ENCODE measurements around the gene ADK. TPM values are rescaled to one million over a fixed set of nuclear protein-coding genes. Genes with fewer than 3 reads are reported as not detected.
"Not testable (repeated sequence)": the region's sequence is repeated elsewhere in the genome, so short reads cannot be mapped to it uniquely, and the experiment has no call there.

ADK gene
- total RNA-seq, 1 donor from 2014 or later: 39.4 TPM

GRCh38 chr10:74525885-74526284 is 374.9 kb downstream of the ADK start:
- H3K4me3 ChIP-seq (ENCODE audit: low read depth, low read length): no peak overlapping the region
- no peak for TF ChIP-seq CTCF (conservative IDR thresholded peaks at IDR 0.05; ENCODE audit: low read depth, low read length)
- no peak for DNase-seq (ENCODE audit: low read depth)

- not testable (repeated sequence) for H3K4me3 ChIP-seq (ENCODE audit: low read depth, low read length); DNase-seq (ENCODE audit: low read depth)
These were observed 376.6 kb downstream of the ADK start for GRCh38 chr10:74527611-74528010.

- no peak overlapping the region for H3K4me3 ChIP-seq (ENCODE audit: low read depth, low read length)
- DNase-seq (ENCODE audit: low read depth): no peak
- no peak for TF ChIP-seq CTCF (conservative IDR thresholded peaks at IDR 0.05; ENCODE audit: low read depth, low read length)
These were observed 378.2 kb downstream of the ADK start for GRCh38 chr10:74529205-74529604.

- no peak for DNase-seq (ENCODE audit: low read depth)
- TF ChIP-seq CTCF (conservative IDR thresholded peaks at IDR 0.05; ENCODE audit: low read depth, low read length): no peak
- no peak overlapping the region for H3K4me3 ChIP-seq (ENCODE audit: low read depth, low read length)
These were observed 380.0 kb downstream of the ADK start for GRCh38 chr10:74530981-74531380.

GRCh38 chr10:74539317-74539716 is 388.3 kb downstream of the ADK start:
- no peak for TF ChIP-seq CTCF (conservative IDR thresholded peaks at IDR 0.05; ENCODE audit: low read depth, low read length)
- DNase-seq (ENCODE audit: low read depth): no peak
- no peak overlapping the region for H3K4me3 ChIP-seq (ENCODE audit: low read depth, low read length)

GRCh38 chr10:74541375-74541774 is 390.4 kb downstream of the ADK start:
- DNase-seq (ENCODE audit: low read depth): no peak
- H3K4me3 ChIP-seq (ENCODE audit: low read depth, low read length): no peak overlapping the region
- no peak for TF ChIP-seq CTCF (conservative IDR thresholded peaks at IDR 0.05; ENCODE audit: low read depth, low read length)

- TF ChIP-seq CTCF (conservative IDR thresholded peaks at IDR 0.05; ENCODE audit: low read depth, low read length): no peak
- DNase-seq (ENCODE audit: low read depth): peak; percentile 58
- no peak overlapping the region for H3K4me3 ChIP-seq (ENCODE audit: low read depth, low read length)
These were observed 391.1 kb downstream of the ADK start for GRCh38 chr10:74542077-74542476.

GRCh38 chr10:74543276-74543675 is 392.3 kb downstream of the ADK start:
- TF ChIP-seq CTCF (conservative IDR thresholded peaks at IDR 0.05; ENCODE audit: low read depth, low read length): no peak
- H3K4me3 ChIP-seq (ENCODE audit: low read depth, low read length): no peak overlapping the region
- no peak for DNase-seq (ENCODE audit: low read depth)

All from epithelial cell of proximal tubule (primary cell).